Neural cell (in vitro differentiated cells): ENCODE data around the gene ABHD5.

Experiments used
- CTCF ChIP-seq: fragments of 450-650 bp; IDR thresholded peaks from 2 replicates; pipeline ENCODE4 v1.5.1; 2014; ENCODE audit warnings: antibody characterized with exemption, mild to moderate bottlenecking, moderate library complexity; ENCODE audit not compliant: poor library complexity, severe bottlenecking
- EP300 ChIP-seq: fragments of 450-650 bp; conservative IDR thresholded peaks from 2 replicates; pipeline ENCODE4 v1.6.1; 2014; ENCODE audit warnings: antibody characterized with exemption, mild to moderate bottlenecking, moderate library complexity; ENCODE audit not compliant: poor library complexity, severe bottlenecking
- EZH2 ChIP-seq: fragments of 200-600, 300-800 bp; shearing (Covaris generic), sonication (generic); IDR thresholded peaks from 2 replicates; pipeline ENCODE4 v1.6.1; 2014; ENCODE audit warnings: antibody characterized with exemption, low read length, borderline replicate concordance, mild to moderate bottlenecking; ENCODE audit not compliant: insufficient read depth, poor library complexity, severe bottlenecking

DNA sequence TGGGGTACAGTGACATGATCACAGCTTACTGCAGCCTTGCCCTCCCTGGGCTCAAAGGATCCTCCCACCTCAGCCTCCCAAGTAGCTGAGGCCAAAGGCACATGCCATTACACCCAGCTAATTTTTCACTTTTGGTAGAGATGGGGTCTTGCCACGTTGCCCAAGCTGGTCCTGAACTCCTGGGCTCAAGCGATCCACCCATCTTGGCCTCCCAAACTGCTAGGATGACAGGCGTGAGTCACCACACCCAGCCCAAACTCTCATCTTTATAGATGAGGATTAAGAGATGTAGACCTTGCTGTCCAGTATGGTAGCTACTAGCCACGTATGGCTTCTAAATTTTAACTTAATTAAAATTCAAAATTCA is 4.4 kb upstream of the ABHD5 start:
- TF ChIP-seq EZH2 (no peak), CTCF (no peak), EP300 (no peak)
